Measurements from ENCODE around the gene CCDC91.

The CCDC91 gene

GRCh38 chr12:28290262-28290661 lies 100.0 kb downstream of the CCDC91 start:
- H3K27ac ChIP-seq, result no peak overlapping the region

GRCh38 chr12:28292699-28293098 lies 102.4 kb downstream of the CCDC91 start:
- no peak overlapping the region for H3K27ac ChIP-seq
- TF ChIP-seq CTCF (conservative IDR thresholded peaks at IDR 0.05), result no peak

More at GRCh38 chr12:28290262-28290661, 100.0 kb downstream of the CCDC91 start:
- TF ChIP-seq CTCF (conservative IDR thresholded peaks at IDR 0.05), result no peak

DNA sequence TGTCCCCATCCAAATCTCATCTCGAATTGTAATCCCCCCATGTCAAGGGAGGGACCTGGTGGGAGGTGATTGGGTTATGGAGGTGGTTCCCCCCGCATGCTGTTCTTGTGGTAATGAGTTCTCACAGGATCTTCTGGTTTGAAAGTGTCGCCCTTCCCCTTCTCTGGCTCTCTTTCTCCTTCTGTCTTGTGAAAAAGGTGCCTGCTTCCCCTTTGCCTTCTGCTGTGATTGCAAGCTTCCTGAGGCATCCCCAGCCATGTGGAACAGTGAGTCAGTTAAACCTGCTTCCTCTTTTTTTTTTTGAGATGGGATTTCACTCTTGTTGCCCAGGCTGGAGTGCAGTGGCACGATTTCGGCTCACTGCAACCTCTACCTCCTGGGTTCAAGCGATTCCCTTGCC lies 104.0 kb downstream of the CCDC91 start:
- TF ChIP-seq CTCF (conservative IDR thresholded peaks at IDR 0.05), result no peak
- H3K27ac ChIP-seq, result no peak overlapping the region

DNA sequence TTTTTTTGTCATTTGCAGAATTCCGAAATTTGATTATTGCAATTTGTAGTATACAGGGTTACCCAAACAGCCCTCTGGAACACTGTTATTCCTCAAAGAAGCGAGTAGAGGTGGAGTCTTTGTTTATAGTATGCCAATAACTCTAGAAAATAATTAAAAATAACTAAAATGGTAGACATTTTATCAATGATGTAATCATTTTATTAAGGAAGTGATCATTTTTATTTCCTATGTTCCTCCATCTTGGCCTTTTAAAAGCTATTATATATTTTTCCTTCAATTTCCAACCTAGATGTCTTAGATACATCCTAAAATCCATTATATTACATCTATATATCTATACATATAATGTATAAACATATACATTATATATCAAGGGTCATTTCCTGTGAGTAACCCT lies 106.0 kb downstream of the CCDC91 start:
- TF ChIP-seq CTCF (conservative IDR thresholded peaks at IDR 0.05), result no peak
- H3K27ac ChIP-seq, result no peak overlapping the region

- TF ChIP-seq CTCF (conservative IDR thresholded peaks at IDR 0.05), result no peak
- H3K27ac ChIP-seq, result no peak overlapping the region
Measured at GRCh38 chr12:28303192-28303591, 112.9 kb downstream of the CCDC91 start.

GRCh38 chr12:28306535-28306934 lies 116.3 kb downstream of the CCDC91 start:
- no peak for TF ChIP-seq CTCF (conservative IDR thresholded peaks at IDR 0.05)

DNA sequence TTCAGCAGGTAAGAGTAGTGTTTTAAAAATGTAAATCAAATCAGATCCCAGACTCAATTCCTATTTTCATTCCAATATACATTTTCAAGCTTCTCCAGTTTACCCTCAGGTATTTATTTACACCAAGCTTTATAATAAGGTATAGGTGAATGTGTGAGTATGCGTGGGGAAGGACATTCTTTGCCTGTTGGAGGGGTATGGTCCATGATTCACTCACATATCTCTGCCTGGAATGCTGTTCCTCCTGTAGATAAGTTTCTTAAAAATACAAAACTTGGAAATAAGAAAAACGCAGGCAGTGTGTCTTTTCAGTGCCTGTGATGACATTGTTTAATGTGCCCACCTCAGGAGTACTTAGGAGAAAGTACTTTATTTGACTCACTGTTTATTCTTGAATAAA lies 118.6 kb downstream of the CCDC91 start:
- H3K27ac ChIP-seq, result no peak overlapping the region
- TF ChIP-seq CTCF (conservative IDR thresholded peaks at IDR 0.05), result no peak

More at GRCh38 chr12:28306535-28306934, 116.3 kb downstream of the CCDC91 start:
- no peak overlapping the region for H3K27ac ChIP-seq

GRCh38 chr12:28313631-28314030 lies 123.4 kb downstream of the CCDC91 start:
- H3K27ac ChIP-seq, result no peak overlapping the region
- TF ChIP-seq CTCF (conservative IDR thresholded peaks at IDR 0.05), result no peak
